HG02610 (cell line): ENCODE measurements around the gene LAPTM5.

ENCODE experiments used
- ATAC-seq: cut with Tn5 transposase; IDR thresholded peaks from one replicate; pipeline ENCODE4 v1.9.1; 2021; ENCODE audit warnings: mild to moderate bottlenecking, moderate library complexity; ENCODE audit not compliant: unreplicated experiment

The LAPTM5 gene

DNA sequence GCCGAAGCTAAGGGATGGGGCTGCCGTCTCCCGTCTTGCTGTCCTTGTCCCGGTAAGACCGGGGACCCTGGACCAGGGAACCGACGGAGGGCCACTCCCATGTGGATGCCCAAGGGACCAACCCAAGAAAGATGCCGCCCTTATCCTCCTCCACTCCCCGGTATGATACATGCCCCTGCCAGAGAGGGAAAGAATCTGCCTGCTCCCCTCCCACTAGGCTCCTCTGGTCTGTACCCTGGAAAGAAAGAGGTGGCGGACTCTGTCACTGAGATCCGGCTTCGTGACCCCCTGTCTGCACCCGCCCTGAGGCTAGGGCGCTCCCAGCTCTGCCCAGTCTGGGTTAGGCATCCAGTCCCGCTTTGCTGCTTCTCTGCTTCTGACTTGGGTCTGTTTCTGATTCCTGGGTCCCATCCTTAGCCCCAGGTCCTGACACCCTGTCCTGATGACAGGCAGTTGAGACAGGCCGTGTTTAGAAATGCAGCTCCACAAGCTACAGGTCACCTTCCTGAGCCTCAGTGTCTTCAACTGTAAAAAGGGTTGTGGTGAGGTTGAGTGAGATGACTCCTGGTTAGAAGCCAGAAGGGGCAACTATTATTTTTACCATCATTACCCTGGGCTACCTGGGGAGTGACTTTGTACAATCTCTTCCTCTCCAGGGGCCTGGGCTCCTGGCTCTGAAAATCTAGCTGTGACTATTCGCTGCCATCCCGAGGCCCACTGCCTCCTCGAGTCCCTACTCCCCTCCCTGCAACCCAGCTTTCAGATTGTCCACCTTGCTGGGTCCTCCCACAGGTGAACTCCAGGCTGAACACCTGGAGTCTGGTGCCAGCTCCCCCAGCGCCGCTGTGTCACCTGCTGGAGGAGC lies 37.9 kb downstream of the LAPTM5 start:
- no peak for ATAC-seq

DNA sequence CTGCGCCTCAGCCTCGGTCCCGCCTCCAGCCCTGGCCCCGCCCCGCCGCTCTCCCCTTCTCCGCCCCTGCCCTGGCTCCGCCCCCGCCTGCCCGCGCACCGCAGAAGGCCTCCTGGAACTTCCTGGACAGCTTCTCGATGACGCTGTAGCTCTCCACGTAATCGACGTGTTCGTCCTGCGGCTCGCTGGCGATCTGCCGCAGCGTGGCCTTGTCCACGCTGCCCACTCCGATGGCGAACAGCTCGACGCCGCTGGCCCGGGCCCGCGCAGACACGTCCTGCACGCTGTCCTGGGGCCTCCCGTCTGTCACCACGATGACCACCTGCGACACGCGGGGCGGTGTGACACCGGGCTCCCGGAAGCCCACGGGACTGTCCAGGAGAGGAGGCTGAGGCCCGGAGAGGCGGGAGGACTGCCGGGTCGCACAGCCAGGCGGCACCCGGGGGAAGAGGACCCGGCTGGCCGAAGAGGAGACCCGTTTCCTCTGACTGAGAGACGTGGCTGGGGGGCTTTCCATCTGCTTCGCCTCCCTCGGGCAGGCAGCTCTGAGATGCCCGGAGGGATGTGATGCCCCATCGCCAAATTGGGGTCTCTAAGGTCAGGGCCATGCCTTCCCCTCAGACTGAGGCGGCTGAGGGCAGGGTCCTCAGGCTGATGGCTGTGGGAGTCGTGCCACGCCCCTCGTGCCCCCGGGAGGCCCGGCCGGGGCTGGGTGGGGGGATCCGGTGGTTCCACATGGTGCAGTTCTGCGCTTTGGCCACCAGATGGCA lies 38.8 kb downstream of the LAPTM5 start:
- ATAC-seq, result peak; percentile 45

DNA sequence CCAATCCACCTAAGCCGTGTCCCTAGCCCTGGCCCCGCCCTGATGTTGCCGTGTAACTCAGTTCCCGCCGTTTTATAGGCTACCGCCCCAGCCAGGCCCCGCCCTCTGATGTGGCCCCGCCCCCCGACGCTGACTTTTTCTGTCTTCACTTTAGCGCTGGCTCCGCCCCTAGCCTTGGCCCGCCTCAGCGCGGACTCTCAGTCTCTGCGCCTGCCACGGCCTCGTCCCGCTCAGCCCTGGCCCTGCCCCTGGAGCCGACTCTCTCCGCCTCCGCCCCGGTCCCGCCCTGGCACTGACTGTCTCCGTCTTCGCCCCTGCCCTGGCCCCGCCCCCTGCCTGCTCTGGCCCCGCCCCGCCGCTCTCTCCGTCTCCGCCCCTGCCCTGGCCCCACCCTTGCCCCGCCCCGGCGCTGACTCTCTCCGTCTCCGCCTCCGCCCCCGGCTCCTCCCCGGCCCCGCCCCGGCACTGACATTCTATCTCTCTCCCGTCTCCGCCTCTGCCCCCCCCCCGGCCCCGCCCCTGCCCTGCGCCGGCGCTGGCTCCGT lies 39.4 kb downstream of the LAPTM5 start:
- peak; percentile 85 for ATAC-seq

DNA sequence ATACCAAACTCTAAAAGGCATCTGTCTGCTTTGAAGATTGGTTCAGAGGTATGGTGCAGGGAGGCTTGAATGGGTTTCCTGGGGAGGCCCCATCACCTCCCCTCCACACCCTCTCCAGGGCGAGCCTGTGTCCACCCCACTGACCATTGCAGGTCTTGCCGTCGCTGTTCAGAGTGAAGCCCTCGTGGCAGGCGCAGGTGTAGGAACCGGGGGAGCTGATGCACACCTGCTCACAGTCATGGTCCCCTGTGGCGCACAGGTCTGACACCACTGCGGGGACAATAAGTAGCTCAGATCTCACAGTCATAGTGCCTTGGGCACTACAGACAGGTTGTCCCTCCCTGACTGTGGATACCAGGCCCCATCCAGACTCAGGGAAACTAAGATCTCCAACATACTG lies 40.9 kb downstream of the LAPTM5 start:
- no peak for ATAC-seq

DNA sequence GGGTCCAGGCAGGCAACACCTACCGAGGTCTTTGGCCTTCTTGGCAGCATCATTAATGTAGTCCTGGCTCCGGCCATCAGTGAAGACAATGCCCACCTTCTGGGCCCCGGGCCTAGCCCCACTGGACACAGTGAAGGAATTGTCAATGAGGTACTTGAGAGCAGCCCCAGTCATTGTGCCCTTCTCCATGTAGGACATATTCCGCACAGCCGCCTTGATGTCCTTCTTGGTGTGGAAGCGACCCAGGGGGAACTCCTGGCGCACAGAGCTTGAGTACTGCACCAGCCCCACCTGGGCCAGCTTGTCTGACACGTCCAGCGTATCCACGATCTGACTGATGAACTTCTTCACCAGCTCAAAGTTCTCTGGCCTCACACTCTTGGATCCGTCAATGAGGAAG lies 41.7 kb downstream of the LAPTM5 start:
- ATAC-seq, result no peak

DNA sequence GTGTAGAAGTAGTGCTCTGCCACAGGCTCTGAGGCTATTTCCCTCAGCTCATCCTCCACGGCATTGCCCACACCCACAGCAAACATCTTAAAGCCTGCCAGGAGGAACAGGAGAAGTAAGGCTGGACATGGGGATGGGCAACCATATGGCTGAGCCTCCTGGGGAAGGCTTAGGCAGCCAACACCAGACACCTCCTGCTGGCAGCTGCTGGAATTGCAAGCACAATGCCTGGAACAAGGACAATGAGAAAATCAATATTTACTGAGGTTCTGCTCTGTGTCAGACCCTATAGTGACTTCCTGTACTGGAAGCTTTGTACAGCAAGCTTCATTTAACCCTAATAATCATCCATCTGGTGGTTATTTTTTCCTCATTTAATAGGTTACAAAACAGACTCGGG lies 42.4 kb downstream of the LAPTM5 start:
- ATAC-seq, result no peak

DNA sequence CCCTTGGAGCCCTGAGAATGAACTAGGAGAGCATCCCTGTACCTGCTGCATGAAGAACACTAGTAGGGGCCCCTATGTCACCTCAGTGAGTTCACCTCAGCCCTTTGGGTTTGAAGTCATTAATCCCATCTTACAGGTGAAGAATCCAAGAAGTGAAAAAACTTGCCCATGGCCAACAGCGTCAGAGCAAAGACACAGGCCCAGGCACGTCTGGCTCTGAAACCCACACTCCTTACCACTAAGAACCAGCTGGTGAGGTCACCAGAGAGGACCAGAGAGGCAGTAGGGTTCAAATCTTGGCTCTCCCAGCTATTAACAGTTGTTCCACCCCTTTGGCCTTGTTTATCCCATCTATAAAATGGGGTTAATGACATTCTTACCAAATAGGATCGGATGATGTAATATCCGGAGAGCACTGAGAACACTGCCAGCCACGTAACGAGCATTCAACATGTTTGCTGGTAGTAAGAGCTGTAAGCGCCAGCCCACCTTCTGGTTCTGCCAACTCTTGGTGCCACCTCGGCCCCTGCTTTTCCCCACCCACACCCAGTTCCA lies 43.0 kb downstream of the LAPTM5 start:
- no peak for ATAC-seq

DNA sequence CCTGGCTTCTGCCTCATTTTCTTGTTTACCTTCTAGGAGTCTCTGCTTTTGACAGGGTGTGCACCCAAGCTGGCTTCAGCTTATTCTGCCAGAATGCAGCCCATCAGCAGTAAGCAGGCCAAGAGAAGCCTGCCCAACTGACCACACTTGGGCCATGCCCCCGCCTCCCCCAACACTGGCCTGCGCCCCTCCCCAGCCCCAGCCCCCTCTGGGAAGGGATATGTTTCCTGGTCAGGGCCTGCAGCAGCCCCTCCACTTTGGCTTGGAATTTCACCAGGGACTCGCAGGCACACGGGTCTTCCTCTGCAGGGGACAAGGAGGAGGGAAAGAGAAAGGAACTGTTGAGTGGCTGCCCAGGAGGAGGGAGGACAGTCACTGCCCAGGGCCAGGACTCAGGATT lies 43.5 kb downstream of the LAPTM5 start:
- ATAC-seq, result no peak

DNA sequence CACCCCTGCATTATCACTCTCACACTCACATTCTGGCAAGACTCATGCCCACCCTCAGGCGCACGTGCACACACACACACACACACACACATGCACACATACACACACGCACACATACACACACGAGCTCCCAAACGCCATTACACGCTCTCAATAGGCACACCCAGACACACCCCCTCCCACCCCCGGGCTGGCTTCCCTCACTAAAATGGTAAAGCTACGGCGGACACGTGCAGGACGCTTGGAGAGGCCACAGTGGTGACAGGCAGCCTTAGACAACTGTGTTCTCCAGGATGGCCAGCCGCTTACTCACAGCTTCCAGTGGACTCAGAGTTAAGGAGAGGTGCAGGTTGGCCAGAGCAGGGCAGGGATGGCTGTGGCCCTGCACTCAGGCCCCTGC lies 44.3 kb downstream of the LAPTM5 start:
- ATAC-seq, result no peak

DNA sequence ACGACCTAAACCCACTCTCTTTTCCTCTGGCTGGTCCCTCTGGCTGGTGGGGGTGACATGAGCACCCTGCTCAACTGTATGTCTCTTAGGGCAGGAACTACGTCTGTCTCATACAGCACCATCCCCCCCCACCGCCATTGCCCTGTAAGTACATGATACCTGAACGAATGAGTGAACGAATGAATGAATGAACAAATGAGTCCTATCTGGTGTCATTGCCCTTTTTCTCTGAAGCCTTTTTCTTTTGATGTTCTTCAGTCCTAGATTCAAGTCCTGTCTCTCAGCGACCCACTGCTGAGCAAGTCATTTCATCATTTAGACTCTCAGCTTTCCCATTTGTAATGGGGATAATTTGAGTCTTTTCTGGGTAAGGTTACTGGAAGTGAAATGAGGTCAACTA lies 45.0 kb downstream of the LAPTM5 start:
- ATAC-seq, result no peak

DNA sequence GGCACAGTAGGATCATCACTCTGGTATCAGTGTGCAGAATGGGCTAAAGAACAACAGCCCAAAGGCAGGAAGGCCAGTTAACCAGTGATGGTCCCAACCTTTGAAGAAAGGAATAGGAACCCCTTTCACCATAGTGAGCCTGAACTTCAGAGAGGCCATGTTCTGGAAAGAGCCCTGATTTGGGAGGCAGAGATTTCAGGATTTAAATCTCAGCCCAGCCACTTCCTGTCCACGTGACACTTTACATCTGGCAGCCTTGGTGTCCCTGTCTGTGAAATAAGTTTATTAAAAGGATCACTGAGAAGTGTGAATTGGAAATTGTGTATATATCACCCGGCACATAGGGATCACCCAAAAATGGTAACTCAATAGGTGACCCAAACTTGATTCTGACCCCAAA lies 47.2 kb downstream of the LAPTM5 start:
- ATAC-seq, result no peak

DNA sequence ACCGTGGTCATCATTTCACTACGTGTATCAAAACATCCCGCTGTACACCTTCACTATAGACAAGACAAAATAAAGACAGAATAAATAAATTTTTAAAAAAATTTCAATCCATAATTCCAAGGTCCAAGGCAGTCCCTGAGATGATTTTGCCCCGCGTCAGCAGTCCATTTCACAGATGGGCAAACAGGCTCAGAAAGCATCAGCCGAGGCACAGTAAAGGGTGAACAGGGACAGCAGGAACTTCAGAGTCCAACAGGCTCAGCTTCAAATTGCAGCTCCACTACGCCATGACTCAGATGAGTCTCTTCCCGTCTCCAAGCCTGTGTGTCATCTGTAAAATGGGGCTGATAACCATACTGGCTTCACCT lies 49.2 kb downstream of the LAPTM5 start:
- ATAC-seq, result no peak

DNA sequence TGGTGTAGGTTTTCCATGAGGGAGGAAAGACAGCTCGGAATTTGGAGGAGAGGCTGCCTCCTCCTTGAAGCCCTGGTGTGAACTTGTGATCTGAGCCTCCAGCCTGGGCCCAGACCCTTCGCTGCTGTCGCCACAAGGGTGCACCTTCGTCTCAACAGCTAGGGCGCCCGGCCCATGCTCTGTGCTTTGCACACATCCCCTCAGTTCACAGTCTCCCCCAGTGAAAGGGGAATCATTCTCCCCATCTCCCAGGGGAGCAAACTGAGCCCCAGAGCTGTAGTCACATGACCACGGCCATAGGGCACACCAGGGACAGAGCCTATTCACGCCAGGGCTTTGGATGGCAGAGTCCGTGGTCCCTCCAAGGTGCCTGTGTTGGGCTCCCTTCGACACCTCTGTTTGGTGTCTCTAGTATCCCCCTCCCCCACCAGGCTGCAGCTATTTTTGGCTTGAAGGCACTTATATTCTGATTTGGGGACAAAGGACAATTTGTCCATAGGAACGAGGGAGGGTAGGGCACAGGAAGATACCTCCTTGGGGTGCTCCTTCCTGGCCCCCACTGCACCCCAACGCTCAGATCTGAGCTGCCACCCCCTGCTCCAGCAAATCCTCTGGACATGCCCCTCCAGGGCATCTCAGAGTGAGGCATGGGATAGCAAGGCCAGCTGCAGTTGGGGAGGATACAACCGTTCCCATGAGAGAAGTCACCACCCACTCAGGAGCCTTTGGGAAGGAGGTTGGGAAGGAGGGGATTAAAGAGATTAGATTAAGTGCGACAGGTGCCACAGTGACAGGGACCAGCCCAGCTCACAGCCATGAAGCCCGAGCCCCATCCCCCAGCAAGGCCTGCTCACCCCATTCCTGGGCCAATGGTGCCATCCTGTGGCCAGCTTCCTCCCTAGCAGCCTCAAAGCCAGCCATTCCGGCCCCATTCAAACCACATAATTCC lies 49.9 kb downstream of the LAPTM5 start:
- ATAC-seq, result no peak

DNA sequence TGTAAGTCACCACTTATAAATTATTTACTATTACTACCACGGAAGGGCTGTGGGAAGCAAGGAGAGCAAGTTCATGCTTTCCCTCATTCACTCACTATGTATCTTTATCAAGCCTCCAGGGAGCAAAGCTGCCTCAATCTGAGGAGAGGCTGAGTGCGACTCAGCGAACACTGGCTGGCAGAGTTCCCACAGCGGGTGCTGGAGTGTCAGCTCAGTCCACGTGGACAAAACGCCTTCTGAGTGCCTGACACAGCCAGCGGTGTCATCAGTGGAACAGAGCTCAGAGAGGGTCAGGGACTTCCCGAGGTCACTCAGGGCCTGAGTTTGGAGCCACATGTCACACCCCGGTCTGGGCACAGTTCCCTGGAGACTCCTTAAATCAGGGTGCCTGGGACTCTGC lies 51.0 kb downstream of the LAPTM5 start:
- ATAC-seq, result no peak

DNA sequence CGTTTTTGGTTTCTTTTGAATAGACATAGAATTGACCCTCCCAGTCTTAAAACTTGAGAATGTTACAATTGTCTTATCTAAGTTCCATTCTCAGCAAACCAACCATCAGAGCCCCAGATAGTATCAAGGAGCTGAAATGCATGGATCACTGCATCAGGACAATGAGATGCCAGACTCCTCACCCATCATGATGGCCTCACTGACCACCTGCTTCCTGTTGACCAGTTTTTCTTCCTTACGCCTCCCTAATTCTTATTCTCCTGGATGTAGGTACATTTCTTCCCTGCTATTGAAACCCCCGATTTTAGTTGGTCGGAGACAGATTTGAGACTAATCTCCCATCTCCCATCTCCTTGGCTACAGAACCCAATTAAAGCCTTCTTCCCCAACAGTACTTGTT lies 51.9 kb downstream of the LAPTM5 start:
- no peak for ATAC-seq

DNA sequence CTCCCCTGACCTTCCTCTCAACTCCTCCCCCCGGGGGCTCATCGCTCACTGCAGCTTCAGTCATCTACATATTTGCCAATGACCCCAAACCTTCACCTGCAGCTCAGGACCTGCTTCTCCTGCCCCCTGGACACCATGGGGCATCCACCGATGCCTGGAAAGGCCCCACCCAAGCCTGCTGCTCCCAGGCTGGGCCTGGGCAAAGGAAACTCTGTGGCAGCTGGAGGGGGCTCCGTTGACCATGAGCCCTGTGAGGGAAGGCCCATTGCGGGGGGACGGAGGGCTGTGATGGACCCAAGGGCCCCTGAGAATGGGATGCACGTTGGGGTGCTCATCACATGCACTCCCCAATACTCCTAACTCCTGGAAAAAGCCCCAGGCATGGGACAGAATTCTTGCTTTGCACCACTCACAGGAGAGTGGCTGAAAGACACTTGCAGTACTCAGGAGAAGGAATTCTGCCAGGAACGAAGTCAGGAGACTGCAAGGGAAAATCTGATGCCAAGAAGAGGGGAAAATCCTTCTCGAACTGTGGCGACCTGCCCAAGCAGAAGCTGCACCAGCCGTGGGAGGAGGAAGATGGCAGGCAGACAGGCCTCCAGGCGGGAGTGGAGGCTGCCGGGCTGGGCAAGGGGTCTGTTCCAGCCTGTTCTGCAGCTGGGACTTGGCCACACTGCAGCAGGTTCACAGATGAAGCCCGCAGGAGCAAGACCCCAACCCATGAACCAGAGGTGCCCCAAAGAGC lies 52.6 kb downstream of the LAPTM5 start:
- ATAC-seq, result no peak

DNA sequence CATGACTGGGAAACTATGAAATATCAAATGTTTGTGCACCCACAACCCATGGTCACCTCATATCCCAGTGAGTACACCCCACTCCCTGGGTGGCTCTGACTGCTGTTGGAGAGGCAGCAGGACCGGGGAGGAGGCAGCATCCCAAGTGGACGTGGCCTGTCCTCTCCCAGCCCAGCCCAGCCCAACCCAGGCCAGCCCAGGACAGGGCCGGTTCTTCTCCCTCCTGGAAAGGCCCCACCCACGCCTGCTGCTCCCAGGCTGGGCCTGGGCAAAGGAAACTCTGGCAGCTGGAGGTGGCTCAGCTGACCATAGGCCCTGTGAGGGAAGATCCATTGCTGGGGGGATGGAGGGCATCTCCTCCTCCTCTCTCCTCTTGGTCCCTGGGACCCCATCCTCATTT lies 53.3 kb downstream of the LAPTM5 start:
- no peak for ATAC-seq

DNA sequence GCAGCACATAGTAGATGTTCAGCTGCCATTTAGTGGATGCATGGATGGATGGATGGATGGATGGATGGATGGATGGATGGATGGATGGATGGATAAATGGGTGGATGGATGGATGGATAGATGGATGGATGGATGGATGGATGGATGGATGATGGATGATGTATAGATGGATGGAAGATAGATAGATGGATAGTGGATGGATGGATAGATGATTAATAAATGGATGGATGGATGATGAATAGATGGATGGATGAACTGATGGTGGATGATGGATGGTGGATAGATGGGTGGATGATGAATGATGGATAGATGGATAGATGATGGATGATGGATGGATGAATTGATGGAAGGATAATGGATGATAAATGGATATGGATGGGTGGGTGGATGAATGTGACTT lies 54.8 kb downstream of the LAPTM5 start:
- no peak for ATAC-seq

DNA sequence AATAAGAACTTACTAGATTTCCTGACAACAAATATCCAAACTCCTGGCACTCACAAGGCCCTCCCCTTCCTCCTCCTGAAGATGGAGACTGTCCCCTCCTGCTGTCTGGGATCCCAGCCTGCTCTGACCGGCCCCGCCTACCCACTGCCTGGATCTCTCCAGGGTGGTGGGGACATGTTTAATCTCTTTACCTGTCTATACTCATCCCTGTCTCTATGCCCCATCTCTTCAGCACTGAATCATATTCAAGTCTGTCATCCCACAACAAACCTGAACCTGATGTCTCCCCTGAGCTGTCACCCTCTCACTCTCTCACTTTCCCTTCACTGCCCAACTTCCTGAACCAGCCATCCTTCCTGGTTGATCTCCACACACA lies 56.3 kb downstream of the LAPTM5 start:
- no peak for ATAC-seq
